ENCODE measurements around the gene NOP16.

DNA sequence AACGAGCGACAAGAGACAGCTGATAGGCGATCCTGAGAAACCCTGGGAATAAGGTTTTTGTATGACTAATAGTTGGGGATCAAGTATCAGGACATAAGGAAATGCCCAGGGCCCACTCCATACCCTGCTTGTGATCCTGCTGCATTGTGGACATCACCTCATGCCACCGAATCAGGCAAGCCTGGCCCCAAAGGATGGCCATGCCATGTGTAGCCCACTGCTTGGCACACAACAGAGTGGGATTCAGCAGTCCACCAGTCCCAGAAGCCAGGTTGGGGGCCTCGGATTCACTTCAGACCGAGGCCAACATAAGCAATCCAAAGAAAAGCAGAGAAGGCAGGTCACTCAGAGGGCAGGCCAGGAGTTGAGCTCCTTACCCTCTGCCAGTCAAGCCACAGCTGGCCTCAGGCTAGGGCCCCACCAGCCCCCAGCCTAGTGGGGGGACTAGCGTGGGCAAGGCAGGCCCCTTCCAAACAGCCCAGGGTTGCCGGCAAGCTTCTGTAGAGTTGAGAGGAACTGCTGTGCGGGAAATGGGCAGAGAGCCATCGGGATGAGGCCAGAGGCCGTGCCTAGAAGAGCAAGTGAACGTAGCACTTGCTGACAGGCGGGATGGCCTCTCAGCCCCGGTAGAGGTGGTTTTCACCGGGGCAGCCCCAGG is 5.0 kb downstream of the NOP16 start:
- TF ChIP-seq, protein P1, sequence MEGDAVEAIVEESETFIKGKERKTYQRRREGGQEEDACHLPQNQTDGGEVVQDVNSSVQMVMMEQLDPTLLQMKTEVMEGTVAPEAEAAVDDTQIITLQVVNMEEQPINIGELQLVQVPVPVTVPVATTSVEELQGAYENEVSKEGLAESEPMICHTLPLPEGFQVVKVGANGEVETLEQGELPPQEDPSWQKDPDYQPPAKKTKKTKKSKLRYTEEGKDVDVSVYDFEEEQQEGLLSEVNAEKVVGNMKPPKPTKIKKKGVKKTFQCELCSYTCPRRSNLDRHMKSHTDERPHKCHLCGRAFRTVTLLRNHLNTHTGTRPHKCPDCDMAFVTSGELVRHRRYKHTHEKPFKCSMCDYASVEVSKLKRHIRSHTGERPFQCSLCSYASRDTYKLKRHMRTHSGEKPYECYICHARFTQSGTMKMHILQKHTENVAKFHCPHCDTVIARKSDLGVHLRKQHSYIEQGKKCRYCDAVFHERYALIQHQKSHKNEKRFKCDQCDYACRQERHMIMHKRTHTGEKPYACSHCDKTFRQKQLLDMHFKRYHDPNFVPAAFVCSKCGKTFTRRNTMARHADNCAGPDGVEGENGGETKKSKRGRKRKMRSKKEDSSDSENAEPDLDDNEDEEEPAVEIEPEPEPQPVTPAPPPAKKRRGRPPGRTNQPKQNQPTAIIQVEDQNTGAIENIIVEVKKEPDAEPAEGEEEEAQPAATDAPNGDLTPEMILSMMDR (conservative IDR thresholded peaks at IDR 0.05 in 1 of 2, IDR thresholded peaks at IDR 0.05 in 1 of 2; ENCODE audit: low read depth in 1 of 2, low read length in 2 of 2): no peak
- TF ChIP-seq EZH2 (IDR thresholded peaks at IDR 0.05; ENCODE audit: low read length, missing control alignments): no peak

Measured in fibroblast of lung (primary cell).